Activated naive CD4-positive, alpha-beta T cell treated with anti-CD3 and anti-CD28 coated beads, Interleukin-2, amount 10 ng/mL, durations not matched to agents 7 days and 5 days (primary cell): ENCODE measurements around the gene SDR39U1.

Source experiments
- CTCF ChIA-PET: fragments of 350-600 bp; sonication (Branson Sonifier 250); formaldehyde crosslinking; loops from one replicate; lab custom pipeline; 2021; ENCODE audit warnings: antibody characterized with exemption; lab: Charles Lee
- DNase-seq: peaks from one replicate; pipeline ENCODE4 v3.0.0-alpha.2; 2020
- H3K27ac Mint-ChIP-seq: one replicate; pipeline ENCODE4 v1.8.0; 2021; ENCODE audit warnings: mild to moderate bottlenecking, moderate library complexity, mixed read lengths
- H3K27me3 Mint-ChIP-seq: one replicate; pipeline ENCODE4 v1.8.0; 2021; ENCODE audit warnings: mild to moderate bottlenecking, mixed read lengths
- H3K36me3 Mint-ChIP-seq: one replicate; pipeline ENCODE4 v1.8.0; 2021; ENCODE audit warnings: mixed read lengths
- H3K4me1 Mint-ChIP-seq: one replicate; pipeline ENCODE4 v1.8.0; 2021; ENCODE audit warnings: mixed read lengths
- H3K4me3 Mint-ChIP-seq: one replicate; pipeline ENCODE4 v1.8.0; 2021; ENCODE audit warnings: mild to moderate bottlenecking, moderate library complexity, mixed read lengths
- H3K9me3 Mint-ChIP-seq: one replicate; pipeline ENCODE4 v1.8.0; 2021; ENCODE audit warnings: mixed read lengths

Gene SDR39U1

GRCh38 chr14:24406416-24406815 is 36.2 kb downstream of the SDR39U1 start:
- H3K4me1 Mint-ChIP-seq: no peaks in the 10 kb centered on the region

DNA sequence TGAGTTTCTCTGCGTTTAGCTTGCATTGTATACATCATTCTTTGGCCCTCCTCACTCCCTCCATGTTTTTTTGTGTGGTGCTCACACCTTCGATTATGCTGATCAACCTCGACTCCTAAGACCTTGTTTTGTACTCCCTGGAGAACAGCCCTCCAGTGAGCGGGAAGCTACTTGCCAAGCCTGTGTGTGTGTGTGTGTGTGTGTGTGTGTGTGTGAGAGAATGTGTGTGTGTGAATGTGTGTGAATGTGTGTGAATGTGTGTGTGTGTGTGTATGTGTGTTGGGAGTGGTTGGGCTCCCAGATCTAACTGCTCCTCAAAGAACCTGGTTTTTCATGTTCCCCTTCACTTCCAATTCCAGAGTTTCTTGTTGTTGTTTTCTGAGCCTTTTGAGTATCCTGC is 37.8 kb downstream of the SDR39U1 start:
- no peak for DNase-seq
- Mint-ChIP-seq H3K4me1 (peaks cover 2% of the 10 kb centered on the region), H3K36me3 (no peaks in the 10 kb centered on the region), H3K4me3 (no peak overlapping the region), H3K9me3 (no peaks in the 10 kb centered on the region), H3K27ac (no peak overlapping the region), H3K27me3 (peaks cover 73% of the 10 kb centered on the region)
- CTCF ChIA-PET: interaction anchor here (0.6 to 1.0 kb wide), 3 partner anchors 10 to 46 kb away, joined by 3 to 5 read pairs (median 3); no protein-coding TSS in a partner anchor

More at GRCh38 chr14:24406416-24406815, 36.2 kb downstream of the SDR39U1 start:
- Mint-ChIP-seq H3K36me3 (no peaks in the 10 kb centered on the region), H3K27ac (no peak overlapping the region), H3K27me3 (peaks cover 69% of the 10 kb centered on the region), H3K9me3 (no peaks in the 10 kb centered on the region), H3K4me3 (no peak overlapping the region)
- no peak for DNase-seq
- CTCF ChIA-PET: interaction anchor here (1.2 to 1.3 kb wide), 2 partner anchors 25 to 73 kb away, joined by 3 read pairs; no protein-coding TSS in a partner anchor

GRCh38 chr14:24403294-24403998 is 39.1 kb downstream of the SDR39U1 start:
- CTCF ChIA-PET: no interaction called here
- H3K4me3 Mint-ChIP-seq: no peak overlapping the region
- H3K4me1 Mint-ChIP-seq: peaks cover 8% of the 10 kb centered on the region
- no peak overlapping the region for H3K27ac Mint-ChIP-seq
- H3K36me3 Mint-ChIP-seq: no peaks in the 10 kb centered on the region
- H3K9me3 Mint-ChIP-seq: no peaks in the 10 kb centered on the region
- H3K27me3 Mint-ChIP-seq: peaks cover 71% of the 10 kb centered on the region
- no peak for DNase-seq

GRCh38 chr14:24401810-24402702 is 40.5 kb downstream of the SDR39U1 start:
- H3K9me3 Mint-ChIP-seq: no peaks in the 10 kb centered on the region
- H3K36me3 Mint-ChIP-seq: no peaks in the 10 kb centered on the region
- no peak for DNase-seq
- CTCF ChIA-PET: interaction anchor here (0.6 to 0.9 kb wide), 2 partner anchors 7 to 213 kb away, joined by 3 read pairs; no protein-coding TSS in a partner anchor
- H3K4me1 Mint-ChIP-seq: peaks cover 8% of the 10 kb centered on the region
- H3K4me3 Mint-ChIP-seq: no peak overlapping the region
- H3K27ac Mint-ChIP-seq: no peak overlapping the region
- peaks cover 74% of the 10 kb centered on the region for H3K27me3 Mint-ChIP-seq

- DNase-seq: no peak
- Mint-ChIP-seq H3K4me1 (peaks cover 8% of the 10 kb centered on the region), H3K9me3 (no peaks in the 10 kb centered on the region), H3K27me3 (peaks cover 83% of the 10 kb centered on the region), H3K36me3 (no peaks in the 10 kb centered on the region), H3K4me3 (peak overlapping the region; percentile 44), H3K27ac (no peak overlapping the region)
- CTCF ChIA-PET: interaction anchor here (1.8 kb wide), 1 partner anchor 31 kb away, joined by 8 read pairs; no protein-coding TSS in a partner anchor
These were observed 42.4 kb downstream of the SDR39U1 start for GRCh38 chr14:24399999-24400718.

DNA sequence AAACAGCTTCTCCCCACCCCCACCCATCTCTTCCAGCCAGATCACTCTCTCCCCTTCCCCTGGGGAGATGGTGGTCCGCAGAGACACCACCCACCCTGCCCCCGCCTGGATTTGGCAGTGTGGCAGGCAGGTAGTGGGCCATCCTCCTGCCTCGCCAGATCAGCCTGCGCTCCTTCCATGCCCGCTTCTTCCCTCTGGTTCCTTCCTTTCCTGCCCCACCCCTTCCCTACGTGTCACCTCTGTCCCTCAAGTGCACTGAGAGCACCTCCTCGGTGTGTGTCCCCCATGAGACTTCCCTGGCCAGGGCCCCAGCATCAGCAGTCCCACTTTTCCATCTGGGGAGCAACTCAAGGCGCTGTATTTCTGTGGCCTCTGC is 43.1 kb downstream of the SDR39U1 start:
- Mint-ChIP-seq H3K4me1 (peaks cover 8% of the 10 kb centered on the region), H3K36me3 (no peaks in the 10 kb centered on the region), H3K27me3 (peaks cover 77% of the 10 kb centered on the region), H3K9me3 (no peaks in the 10 kb centered on the region), H3K27ac (no peak overlapping the region), H3K4me3 (peak overlapping the region; percentile 44)
- DNase-seq: no peak
- CTCF ChIA-PET: interaction anchor here (1.1 to 1.8 kb wide), 2 partner anchors 10 to 31 kb away, joined by 3 to 8 read pairs; no protein-coding TSS in a partner anchor

GRCh38 chr14:24398653-24399446 is 43.7 kb downstream of the SDR39U1 start, which contains the start of gene NYNRIN:
Gene NYNRIN (plus strand): TSS chr14:24399003. CDS start chr14:24399247, 244 bp downstream.
- Mint-ChIP-seq H3K27me3 (peaks cover 73% of the 10 kb centered on the region), H3K36me3 (no peaks in the 10 kb centered on the region), H3K4me1 (peaks cover 8% of the 10 kb centered on the region), H3K27ac (no peak within 1 kb of the TSS), H3K4me3 (peak within 1 kb of the TSS; percentile 44), H3K9me3 (no peaks in the 10 kb centered on the region)
- CTCF ChIA-PET: interaction anchor here (0.8 to 1.8 kb wide), 3 partner anchors 10 to 38 kb away, joined by 3 to 8 read pairs (median 3); no protein-coding TSS in a partner anchor
- peak; percentile 65 for DNase-seq

- Mint-ChIP-seq H3K27me3 (peaks cover 70% of the 10 kb centered on the region), H3K9me3 (no peaks in the 10 kb centered on the region), H3K27ac (no peak overlapping the region), H3K4me3 (no peak overlapping the region), H3K36me3 (no peaks in the 10 kb centered on the region), H3K4me1 (peaks cover 8% of the 10 kb centered on the region)
- CTCF ChIA-PET: interaction anchor here (0.8 to 1.8 kb wide), 3 partner anchors 11 to 39 kb away, joined by 3 to 8 read pairs (median 3); no protein-coding TSS in a partner anchor
- no peak for DNase-seq
These were observed 44.3 kb downstream of the SDR39U1 start for GRCh38 chr14:24398293-24398652.

DNA sequence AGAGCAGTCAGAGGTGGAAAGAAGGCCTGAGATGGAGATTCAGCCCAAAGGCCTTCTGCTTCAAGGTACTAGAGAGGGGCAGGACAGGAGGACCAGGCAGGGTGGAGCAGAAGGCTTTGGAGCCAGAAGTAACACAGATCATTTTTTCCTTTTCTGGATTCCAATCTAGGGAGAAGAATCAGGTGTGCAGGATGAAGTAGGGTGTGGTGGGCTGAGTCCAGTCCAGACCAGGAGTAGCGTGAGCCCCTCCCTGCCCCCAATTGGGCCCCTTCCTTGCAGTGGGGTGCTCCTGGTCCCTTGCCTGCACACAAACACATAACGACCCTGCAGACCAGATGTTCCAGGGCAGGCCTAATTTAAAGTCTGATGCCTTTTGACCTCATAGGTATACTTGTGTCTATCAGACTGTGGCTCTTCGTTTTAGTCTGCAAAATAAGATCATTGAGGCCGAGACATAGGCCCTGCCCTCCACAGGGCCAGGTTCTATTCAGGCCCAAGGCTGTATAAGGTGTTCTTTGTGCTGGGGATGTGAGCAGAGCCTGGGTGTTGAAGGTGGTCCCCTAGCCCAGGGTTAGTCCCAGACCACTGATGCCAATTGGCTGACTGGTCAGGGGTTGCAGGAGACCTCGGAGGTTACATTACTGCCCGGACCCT is 44.8 kb downstream of the SDR39U1 start:
- Mint-ChIP-seq H3K4me3 (no peak overlapping the region), H3K4me1 (peaks cover 8% of the 10 kb centered on the region), H3K27ac (no peak overlapping the region), H3K36me3 (no peaks in the 10 kb centered on the region), H3K27me3 (peaks cover 73% of the 10 kb centered on the region), H3K9me3 (no peaks in the 10 kb centered on the region)
- CTCF ChIA-PET: interaction anchor here (0.8 to 1.2 kb wide), 2 partner anchors 32 to 39 kb away, joined by 3 read pairs; no protein-coding TSS in a partner anchor
- DNase-seq: no peak

DNA sequence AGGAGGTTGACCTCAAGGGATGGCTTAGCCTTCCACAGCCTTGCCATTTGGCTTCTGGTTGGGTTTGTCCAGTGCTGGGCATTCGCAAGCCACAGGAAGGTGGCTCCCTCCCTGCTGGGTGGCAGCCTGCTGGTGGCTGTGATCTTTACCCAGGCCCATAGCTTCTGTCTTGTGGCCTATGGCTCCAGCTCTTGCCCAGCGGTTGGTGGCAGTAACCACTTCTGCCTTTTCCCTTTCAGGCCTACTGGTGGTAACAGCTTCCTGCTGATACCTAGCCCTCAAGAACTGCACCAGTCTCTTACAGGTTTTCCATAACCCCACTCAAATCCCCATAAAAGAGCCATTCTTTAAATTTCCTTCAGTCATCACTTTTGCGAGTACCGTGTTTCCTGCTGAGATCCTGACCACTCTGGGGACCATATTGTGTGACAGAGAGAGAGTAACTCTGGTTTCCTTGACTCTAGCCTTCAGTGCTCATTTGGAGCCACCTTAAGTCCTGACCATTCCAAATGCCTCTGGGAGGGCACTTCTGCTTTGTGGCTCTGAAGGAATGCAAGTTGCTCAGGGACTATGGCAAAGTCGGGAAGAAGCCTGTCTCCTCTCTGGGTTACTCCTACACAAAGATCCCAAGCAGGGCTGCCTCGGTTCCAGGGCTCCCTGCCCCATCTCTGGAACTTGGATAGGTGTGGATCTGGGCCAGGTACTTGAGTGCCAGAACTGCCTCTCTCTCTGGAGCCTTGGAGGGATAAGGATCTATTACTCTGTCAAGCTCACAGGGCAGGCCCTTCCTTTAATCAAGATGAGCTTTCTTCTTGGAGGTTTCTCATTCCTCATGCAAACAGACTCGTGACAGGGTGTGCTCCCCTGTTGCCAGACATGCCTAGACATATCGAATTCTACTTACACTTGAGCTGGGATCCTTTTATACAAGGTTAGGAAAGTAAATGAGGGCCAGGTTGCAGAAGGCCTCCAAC is 46.7 kb downstream of the SDR39U1 start:
- no peaks in the 10 kb centered on the region for H3K36me3 Mint-ChIP-seq
- no peak overlapping the region for H3K4me3 Mint-ChIP-seq
- peaks cover 8% of the 10 kb centered on the region for H3K4me1 Mint-ChIP-seq
- no peaks in the 10 kb centered on the region for H3K9me3 Mint-ChIP-seq
- peaks cover 68% of the 10 kb centered on the region for H3K27me3 Mint-ChIP-seq
- no peak for DNase-seq
- CTCF ChIA-PET: interaction anchor here (0.9 to 1.3 kb wide), 3 partner anchors 14 to 62 kb away, joined by 3 to 4 read pairs (median 3); no protein-coding TSS in a partner anchor
- H3K27ac Mint-ChIP-seq: no peak overlapping the region

DNA sequence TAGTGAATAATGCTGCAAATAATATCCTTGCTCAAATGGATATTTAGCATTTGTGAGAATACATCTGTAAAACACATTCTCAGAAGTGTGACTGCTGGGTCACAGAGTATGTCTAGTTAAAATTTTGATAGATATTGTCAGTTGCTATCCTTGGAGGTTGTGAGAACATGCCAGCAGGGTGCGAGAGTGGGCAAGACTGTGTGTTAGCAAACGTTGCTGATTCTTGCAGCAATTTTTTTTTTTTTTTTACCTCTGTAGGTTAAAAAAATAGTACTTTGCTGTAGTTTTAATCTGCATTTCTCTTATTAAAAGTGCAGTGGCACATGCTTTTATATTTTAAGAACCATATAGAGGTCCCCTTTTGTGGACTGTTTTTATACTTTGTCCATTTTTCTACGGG is 48.3 kb downstream of the SDR39U1 start:
- CTCF ChIA-PET: no interaction called here
- Mint-ChIP-seq H3K4me3 (no peak overlapping the region), H3K4me1 (peaks cover 2% of the 10 kb centered on the region), H3K36me3 (no peaks in the 10 kb centered on the region), H3K9me3 (no peaks in the 10 kb centered on the region), H3K27ac (no peak overlapping the region), H3K27me3 (peaks cover 63% of the 10 kb centered on the region)
- DNase-seq: no peak
